ENCODE measurements around the gene SNPH. TPM values are rescaled to one million over a fixed set of nuclear protein-coding genes. Genes with fewer than 3 reads are reported as not detected.

The SNPH gene
- total and polyA plus RNA-seq, 2 of the 4 experiments (the other 2 are of a cell fraction) = 3.1 to 4.5 TPM

DNA sequence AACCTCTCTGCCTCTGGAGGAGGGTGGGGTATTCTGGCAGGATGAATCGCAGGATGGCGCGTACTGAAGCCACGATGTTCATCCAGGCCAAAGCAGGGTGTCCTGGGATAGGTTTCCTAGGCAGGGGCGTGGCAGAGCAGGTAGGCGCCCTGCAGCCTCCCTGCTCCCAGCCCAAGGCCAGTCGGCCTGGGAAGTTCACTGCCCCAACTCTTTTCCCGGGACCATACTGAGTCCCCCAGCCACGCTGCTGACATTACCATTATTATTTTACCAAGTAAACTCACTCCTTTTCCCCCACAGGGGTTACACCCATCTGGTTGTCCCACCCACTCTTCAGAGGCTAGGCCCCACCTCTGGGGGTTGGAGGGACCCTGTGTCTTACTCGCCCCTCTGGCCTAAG, 41.1 kb downstream of the SNPH start:
- Histone ChIP-seq H3K4me3 (ENCODE audit: insufficient read depth, low read depth, low read length) (no peak overlapping the region), H4K91ac (ENCODE audit: insufficient read depth, low read depth, low read length) (no peak overlapping the region), H3K36me3 (ENCODE audit: control insufficient read depth, insufficient read depth, low read length) (peaks cover 13% of the 10 kb centered on the region), H2AFZ (replicated peaks; ENCODE audit: low read length, poor library complexity) (no peak overlapping the region), H3K14ac (replicated peaks; ENCODE audit: low read depth, low read length) (no peak overlapping the region), H2BK5ac (ENCODE audit: low read depth, low read length, poor library complexity, severe bottlenecking) (no peak overlapping the region), H4K8ac (ENCODE audit: low read depth in 2 of 2, low read length in 2 of 2) (no peak overlapping the region), H3K4me2 (ENCODE audit: low read depth, low read length) (no peak overlapping the region), H3K27ac (ENCODE audit: insufficient read depth, low read length) (no peak overlapping the region), H2BK15ac (ENCODE audit: low read depth, low read length) (no peak overlapping the region), H3K4ac (ENCODE audit: low read depth, low read length) (no peak overlapping the region), H2AK5ac (ENCODE audit: low read depth, low read length) (no peak overlapping the region), H3K23ac (ENCODE audit: low read depth, low read length) (no peak overlapping the region), H3K4me1 (ENCODE audit: control insufficient read depth, insufficient read depth, low read length) (no peaks in the 10 kb centered on the region), H2BK20ac (ENCODE audit: low read depth, low read length) (no peak overlapping the region), H3K79me1 (ENCODE audit: low read depth in 1 of 2, low read length in 2 of 2) (no peaks in the 10 kb centered on the region), H2BK120ac (ENCODE audit: low read depth, low read length) (no peak overlapping the region), H3K9ac (ENCODE audit: low read depth, low read length) (no peak overlapping the region), H3K56ac (ENCODE audit: extremely low read depth, insufficient read depth, low read length) (no peak overlapping the region), H3K9me3 (ENCODE audit: control insufficient read depth, insufficient read depth, low read length) (no peaks in the 10 kb centered on the region), H4K20me1 (ENCODE audit: insufficient read depth, low read length) (no peaks in the 10 kb centered on the region), H3K27me3 (ENCODE audit: control insufficient read depth, insufficient read depth, low read length) (no peaks in the 10 kb centered on the region), H3K18ac (ENCODE audit: low read depth, low read length) (no peak overlapping the region), H2AK9ac (replicated peaks; ENCODE audit: low read depth, low read length, poor library complexity) (no peak overlapping the region), H4K5ac (ENCODE audit: low read depth, low read length) (no peak overlapping the region), H3K9me1 (ENCODE audit: insufficient read depth, low read length) (peaks cover 3% of the 10 kb centered on the region; the same call in 1 of the 2 replicates)
- TF ChIP-seq RCOR1 (IDR thresholded peaks at IDR 0.05; ENCODE audit: insufficient replicate concordance, low read length) (no peak), POLR2A (IDR thresholded peaks at IDR 0.05; ENCODE audit: low read depth, low read length) (no peak), RFX5 (IDR thresholded peaks at IDR 0.05; ENCODE audit: low read depth, low read length) (no peak), CHD1 (IDR thresholded peaks at IDR 0.05; ENCODE audit: low read depth, low read length) (no peak), MXI1 (IDR thresholded peaks at IDR 0.05; ENCODE audit: borderline replicate concordance, low read depth, low read length) (no peak), BHLHE40 (IDR thresholded peaks at IDR 0.05; ENCODE audit: low read depth, low read length) (no peak), RAD21 (IDR thresholded peaks at IDR 0.05; ENCODE audit: low read length) (no peak), MAZ (IDR thresholded peaks at IDR 0.05; ENCODE audit: borderline replicate concordance, low read depth, low read length) (no peak), CEBPB (IDR thresholded peaks at IDR 0.05; ENCODE audit: low read depth, low read length) (no peak), MAFK (IDR thresholded peaks at IDR 0.05; ENCODE audit: low read depth, low read length) (no peak)
- TF ChIP-seq, protein P1, sequence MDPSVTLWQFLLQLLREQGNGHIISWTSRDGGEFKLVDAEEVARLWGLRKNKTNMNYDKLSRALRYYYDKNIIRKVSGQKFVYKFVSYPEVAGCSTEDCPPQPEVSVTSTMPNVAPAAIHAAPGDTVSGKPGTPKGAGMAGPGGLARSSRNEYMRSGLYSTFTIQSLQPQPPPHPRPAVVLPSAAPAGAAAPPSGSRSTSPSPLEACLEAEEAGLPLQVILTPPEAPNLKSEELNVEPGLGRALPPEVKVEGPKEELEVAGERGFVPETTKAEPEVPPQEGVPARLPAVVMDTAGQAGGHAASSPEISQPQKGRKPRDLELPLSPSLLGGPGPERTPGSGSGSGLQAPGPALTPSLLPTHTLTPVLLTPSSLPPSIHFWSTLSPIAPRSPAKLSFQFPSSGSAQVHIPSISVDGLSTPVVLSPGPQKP (IDR thresholded peaks at IDR 0.05; ENCODE audit: borderline replicate concordance, low read depth, low read length) = no peak
- TF ChIP-seq, protein P2, sequence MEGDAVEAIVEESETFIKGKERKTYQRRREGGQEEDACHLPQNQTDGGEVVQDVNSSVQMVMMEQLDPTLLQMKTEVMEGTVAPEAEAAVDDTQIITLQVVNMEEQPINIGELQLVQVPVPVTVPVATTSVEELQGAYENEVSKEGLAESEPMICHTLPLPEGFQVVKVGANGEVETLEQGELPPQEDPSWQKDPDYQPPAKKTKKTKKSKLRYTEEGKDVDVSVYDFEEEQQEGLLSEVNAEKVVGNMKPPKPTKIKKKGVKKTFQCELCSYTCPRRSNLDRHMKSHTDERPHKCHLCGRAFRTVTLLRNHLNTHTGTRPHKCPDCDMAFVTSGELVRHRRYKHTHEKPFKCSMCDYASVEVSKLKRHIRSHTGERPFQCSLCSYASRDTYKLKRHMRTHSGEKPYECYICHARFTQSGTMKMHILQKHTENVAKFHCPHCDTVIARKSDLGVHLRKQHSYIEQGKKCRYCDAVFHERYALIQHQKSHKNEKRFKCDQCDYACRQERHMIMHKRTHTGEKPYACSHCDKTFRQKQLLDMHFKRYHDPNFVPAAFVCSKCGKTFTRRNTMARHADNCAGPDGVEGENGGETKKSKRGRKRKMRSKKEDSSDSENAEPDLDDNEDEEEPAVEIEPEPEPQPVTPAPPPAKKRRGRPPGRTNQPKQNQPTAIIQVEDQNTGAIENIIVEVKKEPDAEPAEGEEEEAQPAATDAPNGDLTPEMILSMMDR (conservative IDR thresholded peaks at IDR 0.05; ENCODE audit: low read depth, low read length) = no peak
- TF ChIP-seq, protein P3, sequence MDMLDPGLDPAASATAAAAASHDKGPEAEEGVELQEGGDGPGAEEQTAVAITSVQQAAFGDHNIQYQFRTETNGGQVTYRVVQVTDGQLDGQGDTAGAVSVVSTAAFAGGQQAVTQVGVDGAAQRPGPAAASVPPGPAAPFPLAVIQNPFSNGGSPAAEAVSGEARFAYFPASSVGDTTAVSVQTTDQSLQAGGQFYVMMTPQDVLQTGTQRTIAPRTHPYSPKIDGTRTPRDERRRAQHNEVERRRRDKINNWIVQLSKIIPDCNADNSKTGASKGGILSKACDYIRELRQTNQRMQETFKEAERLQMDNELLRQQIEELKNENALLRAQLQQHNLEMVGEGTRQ (IDR thresholded peaks at IDR 0.05; ENCODE audit: low read depth, low read length) = no peak
- ATAC-seq (ENCODE audit: low read depth) (no peak), DNase-seq (no peak)
- 95% methylated on average over 4 of the region's 10 CpGs; no CpG with 5 or more reads in 1 of the 2 experiments for WGBS, 2 experiments (ENCODE audit: extremely low coverage in 2 of 2, insufficient read length in 1 of 2)
- intact Hi-C loops (cut with micrococcal nuclease) = no loop called here
- dilution Hi-C loops (cut with HindIII; ENCODE audit: low sequenced_read_pairs, unreplicated experiment) = no loop called here
- in situ Hi-C loops (cut with MboI; ENCODE audit: low sequenced_read_pairs) = no loop called here
- ChIA-PET CTCF (no interaction called here), POLR2A (ENCODE audit: unreplicated experiment) (no interaction called here)
- no TSS peak for BruUV-seq (replicated peaks)

Data from IMR-90 (cell line).